HG03439 (cell line): ENCODE measurements around the gene TBC1D3D.
"Not testable (repeated sequence)": the region's sequence is repeated elsewhere in the genome, so short reads cannot be mapped to it uniquely, and the experiment has no call there.

Source experiments
- ATAC-seq: cut with Tn5 transposase; IDR thresholded peaks from one replicate; pipeline ENCODE4 v1.9.1; 2021; ENCODE audit warnings: mild to moderate bottlenecking, moderate library complexity; ENCODE audit not compliant: unreplicated experiment

The TBC1D3D gene

DNA sequence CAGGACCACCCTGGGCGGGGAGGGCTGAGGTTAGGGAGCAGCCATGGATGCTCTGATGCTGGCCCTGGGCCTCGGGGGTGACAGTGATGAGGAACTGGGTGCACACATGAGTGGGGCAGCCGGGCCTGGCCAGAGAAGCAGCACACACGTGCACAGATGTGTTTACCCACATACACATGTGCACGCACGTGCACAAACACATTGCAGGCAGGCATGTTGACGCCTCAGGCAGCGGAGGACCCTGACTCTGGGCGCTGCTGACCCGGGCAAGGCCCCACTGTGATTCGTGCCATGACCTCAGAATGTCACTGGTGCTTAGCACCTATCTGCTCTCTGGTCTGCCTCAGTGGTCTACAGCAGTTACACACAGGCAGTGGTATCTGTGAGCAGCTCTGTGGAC lies at the start of gene TBC1D3D:
Gene TBC1D3D, plus strand, starts transcription at position 301 of the 400 bp plus-strand sequence. CDS start 1,585 bp downstream, outside the sequence.
- not testable (repeated sequence) for ATAC-seq

DNA sequence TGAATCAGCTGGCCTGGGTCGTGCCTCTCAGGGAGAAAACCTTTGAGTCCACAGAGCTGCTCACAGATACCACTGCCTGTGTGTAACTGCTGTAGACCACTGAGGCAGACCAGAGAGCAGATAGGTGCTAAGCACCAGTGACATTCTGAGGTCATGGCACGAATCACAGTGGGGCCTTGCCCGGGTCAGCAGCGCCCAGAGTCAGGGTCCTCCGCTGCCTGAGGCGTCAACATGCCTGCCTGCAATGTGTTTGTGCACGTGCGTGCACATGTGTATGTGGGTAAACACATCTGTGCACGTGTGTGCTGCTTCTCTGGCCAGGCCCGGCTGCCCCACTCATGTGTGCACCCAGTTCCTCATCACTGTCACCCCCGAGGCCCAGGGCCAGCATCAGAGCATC lies 14.8 kb upstream of the TBC1D3D start, which contains the start of gene TBC1D3L:
Gene TBC1D3L, minus strand, starts transcription at position 101 of the 400 bp plus-strand sequence. CDS start 1,540 bp downstream, outside the sequence.
- ATAC-seq = not testable (repeated sequence)
